ENCODE data around the gene SLC37A1.
A peak's percentile ranks its signal among the peaks of the same experiment; 100 is the strongest.

The SLC37A1 gene

DNA sequence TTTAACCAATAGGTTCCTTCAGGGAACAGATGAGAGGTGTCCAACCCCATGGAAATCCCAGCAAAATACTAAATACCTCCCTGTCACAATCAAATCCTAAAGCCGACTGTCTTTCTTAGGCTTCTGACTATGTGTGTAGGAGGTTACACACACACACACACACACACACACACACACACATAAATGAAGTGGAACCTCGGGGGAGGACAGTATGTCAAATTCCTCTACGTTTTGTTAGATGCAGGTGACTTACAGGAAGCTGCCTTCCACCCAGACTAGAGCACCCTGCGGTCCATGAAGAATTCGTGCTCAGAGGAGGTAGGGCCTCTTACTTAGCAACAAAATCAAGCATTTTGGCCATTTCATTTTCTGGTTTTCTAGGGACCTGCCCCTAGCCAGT lies 34.1 kb upstream of the SLC37A1 start:
- ATAC-seq: no peak

DNA sequence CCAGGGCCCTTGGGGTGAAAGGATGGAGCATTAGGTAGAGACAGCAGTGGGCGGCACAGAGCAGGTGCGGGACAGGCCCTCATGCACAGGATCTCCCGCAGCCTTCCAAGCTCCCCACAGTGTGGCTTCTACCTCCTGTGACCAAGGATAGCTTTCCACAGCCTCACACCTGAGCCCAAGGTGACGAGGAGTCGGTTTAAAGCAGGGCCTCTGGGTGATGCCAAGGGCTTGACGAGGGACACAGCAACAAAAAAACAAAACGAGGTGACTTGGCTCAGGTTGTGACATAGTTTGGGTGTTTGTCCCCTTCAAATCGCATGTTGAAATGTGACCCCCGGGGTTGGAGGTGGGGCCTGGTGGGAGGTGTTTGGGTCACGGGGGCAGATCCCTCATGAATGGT lies 32.9 kb upstream of the SLC37A1 start:
- ATAC-seq: no peak

DNA sequence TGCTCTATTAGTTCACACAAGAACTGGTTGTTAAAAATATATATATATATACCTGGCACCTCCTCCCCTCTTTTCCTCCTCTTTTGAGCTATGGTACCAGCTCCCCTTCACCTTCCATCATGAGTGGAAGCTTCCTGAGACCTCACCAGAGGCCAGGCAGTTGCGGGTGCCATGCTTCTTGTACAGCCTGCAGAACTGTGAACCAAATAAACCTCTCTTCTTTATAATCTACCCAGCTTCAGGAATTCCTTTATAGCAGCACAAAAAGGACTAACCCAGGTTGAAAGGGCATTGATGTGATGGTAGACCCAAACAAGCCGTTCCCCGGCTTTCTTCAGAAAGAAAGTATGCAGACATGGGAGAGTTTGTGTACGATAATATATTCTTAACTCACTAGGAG lies 32.5 kb upstream of the SLC37A1 start:
- no peak for ATAC-seq

DNA sequence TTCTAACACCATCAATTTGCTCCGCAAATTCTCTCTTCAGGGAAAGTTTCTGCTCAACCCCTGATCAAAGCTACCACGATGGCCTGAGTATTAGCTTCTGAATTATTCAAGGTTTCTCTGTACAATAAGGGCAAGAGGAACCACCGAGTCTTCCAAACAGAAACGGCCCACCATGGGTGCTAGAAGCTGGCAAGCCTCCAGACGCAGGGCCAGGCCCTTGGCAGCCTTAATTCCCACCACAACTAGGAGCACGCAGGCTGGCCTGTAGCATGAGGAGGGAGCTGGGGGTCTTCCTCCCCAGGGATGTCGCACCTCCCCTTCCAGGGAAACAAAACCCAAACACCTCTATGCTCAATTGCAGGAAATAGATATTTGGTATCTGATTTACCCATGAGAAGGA lies 28.7 kb upstream of the SLC37A1 start:
- no peak for ATAC-seq

DNA sequence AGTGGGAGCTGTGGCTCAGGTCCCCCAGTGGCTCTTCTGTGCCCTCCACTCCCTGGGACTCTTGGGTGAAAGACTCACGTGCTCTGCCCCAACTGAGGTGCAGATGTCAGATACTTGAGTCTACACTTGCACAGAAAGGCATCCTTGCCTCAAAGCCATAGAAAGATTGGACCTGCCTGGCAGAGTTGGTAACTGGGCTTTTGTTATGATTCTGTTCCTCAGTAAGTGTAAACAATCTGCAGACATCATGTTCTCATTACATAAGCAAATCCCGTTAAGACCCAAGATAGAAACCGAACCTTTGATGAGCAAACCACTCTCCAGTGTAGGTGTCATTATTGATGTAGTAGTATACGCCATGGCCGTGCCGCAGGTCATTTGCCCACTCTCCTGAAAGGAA lies 27.6 kb upstream of the SLC37A1 start:
- ATAC-seq: no peak

DNA sequence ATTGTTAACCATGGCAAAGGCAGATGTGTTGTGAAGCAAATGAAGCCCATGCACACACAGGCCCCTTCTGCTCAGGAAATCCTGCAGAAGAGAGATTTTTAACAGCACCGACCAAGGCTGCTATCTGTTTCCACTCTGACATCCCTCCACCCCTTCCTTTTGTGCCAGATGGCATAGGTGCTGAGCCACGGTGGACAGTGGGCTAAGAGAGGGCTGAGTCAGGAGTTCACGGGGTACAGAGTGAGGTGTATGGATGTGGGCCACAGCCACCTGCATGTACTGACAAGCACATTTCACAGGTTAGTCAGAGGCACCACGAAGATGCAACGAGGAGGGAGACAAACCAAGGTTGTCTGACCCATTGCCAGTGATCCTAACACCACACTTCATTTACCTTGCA lies 27.1 kb upstream of the SLC37A1 start:
- no peak for ATAC-seq

DNA sequence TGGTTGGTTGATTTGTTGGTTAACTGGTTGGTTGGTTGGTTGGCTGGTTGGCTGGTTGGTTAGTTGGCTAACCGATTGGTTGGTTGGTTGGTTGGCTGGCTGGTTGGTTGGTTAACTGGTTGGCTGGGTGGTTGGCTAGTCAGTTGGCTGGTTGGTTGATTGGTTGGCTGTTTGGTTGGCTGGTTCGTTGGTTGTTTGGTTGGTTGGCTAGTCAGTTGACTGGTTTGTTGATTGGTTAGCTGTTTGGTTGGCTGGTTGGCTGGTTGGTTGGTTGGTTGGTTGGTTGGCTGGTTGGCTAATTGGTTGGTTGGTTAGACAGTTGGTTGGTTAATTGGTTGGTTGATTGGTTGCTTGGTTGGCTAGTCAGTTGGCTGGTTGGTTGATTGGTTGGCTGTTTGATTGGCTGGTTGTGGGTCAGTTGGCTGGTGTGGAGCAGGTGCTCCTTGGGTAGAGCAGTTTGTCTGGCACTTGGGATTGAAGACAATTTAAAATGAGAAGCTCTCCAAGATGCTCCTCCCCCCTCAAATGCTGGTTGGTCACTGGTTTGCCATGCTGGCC lies 24.6 kb upstream of the SLC37A1 start:
- no peak for ATAC-seq

DNA sequence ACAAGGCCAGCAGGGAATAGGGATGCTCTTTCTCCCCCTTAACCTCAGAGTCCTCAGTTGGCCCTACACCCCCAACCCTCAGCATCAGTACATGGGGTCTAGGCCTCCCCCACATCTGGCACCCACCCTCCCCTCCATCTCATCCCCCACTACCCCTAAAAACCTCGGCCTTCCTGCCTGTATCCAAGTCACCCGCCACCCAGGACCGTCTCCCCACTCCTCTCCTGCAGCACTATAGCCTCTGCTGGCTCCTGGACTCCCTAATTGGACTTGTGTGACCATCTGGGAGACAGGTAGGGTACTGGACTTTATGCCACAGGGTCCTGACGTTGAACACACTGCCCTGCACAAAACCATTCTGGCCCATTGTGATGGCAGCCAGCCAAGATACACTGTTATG lies 23.7 kb upstream of the SLC37A1 start:
- no peak for ATAC-seq

DNA sequence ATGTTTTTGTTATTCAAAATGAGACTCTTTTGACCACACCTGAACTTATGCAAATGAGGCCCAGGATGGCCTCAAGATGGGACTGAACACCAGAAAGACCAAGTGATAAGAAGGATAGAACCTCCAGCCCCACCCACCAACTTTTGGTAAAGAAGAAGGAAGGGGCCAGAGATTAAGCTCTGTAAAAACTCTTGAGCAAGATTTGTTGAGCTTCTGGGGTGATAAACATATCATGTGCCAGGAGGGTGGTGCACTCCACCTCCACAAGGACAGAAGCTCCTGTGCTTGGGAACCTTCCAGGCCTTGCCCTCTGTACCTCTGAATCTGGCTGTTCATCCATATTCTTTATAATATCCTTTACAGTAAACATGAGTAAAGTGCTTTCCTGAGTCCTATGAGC lies 22.9 kb upstream of the SLC37A1 start:
- ATAC-seq: no peak

DNA sequence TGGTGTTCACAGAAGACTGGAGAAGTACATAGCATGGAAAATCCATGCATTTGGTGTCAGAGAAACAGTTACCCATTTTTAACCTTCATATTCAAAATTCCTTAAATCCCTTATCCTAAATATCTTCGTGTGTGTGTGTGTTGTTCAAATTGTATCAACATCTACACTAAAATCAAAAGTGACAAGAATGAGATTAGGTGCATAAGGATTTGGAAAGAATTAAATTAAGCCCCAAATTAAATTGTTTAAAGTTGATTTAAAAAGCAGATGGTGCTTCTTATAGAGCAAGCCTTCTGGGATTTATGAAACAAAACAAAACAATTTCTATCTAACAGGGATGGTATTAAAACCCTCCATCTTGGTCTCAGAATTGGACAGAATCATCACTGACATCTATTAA lies 22.3 kb upstream of the SLC37A1 start:
- ATAC-seq: no peak

DNA sequence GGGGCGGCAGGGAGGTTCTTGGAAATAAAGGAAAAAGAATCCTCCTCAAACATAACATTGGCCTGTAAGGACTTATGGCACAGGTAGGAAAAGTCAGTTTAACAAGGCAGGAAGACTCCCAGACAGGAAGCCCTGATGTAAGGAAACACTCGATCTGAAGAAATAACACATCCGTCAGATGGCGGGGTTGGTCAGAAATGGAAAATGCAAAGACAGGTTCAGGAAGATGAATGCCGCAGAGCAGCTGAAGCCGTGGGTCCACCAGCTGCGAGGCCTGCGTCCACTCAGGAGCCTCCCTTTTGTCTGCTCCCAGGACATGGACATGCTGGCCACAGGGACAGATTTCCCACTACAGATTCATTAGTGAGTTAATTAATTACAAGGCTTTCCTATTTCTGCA lies 21.5 kb upstream of the SLC37A1 start:
- ATAC-seq: no peak

DNA sequence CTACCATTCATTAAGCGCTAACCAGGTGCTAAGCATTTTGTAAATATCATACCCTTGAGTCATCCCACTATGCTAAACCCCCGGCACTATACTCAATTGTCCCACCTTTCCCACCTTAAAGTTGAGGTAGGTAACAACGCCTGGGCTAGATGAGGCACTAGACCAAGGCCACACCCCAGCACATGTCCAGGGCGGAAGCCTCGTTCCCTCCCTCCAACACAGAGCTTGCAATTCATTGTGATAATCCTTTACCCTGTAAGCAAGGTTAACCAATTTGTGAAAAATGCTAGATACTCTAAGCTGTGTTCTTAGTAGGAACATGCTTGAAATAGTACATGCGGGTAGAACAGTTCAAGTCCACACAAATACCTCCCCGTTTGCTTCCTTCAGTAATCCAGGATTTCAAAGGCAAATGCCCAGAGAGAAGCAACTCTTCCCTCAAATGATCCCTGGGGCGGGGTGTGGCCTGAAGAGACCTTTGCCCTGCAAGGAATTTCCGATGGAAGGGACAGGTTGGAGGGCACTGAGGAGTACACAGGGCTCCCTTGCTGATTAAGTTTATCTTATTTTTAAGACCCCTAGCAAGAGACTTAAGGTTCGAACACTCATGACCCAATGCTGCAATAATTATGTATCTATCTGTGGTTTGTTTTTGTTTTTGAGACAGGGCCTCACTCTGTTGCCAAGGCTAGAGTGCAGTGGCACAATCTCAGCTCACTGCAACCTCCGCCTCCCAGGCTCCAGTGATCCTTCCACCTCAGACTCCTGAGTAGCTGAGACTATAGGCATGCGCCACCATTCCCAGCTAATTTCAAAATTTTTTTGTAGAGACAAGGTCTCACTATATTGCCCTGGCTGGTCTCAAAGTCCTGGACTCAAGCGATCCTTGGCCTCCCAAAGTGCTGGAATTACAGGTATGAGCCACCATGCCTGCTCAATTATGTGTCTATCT lies 20.3 kb upstream of the SLC37A1 start:
- no peak for ATAC-seq

DNA sequence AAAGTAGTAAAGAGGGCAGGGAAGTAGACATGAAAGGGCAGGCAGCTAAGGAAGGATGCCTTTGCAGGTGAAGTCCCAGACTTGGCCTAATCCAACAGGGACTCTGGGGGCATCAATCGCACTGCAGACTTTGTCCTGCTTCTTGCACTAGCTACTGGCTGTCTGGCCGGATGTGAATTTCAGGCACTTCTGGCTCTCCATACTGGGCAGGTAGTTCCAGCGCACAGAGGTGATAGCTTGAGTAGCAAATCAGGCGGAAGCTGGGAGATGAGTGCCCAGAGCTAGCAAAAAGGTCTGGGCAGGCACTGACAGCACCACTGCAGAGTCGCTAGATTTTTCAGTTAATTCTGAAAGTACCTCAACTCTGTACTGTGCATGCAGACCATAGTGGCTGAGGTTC lies 18.6 kb upstream of the SLC37A1 start:
- ATAC-seq: no peak

DNA sequence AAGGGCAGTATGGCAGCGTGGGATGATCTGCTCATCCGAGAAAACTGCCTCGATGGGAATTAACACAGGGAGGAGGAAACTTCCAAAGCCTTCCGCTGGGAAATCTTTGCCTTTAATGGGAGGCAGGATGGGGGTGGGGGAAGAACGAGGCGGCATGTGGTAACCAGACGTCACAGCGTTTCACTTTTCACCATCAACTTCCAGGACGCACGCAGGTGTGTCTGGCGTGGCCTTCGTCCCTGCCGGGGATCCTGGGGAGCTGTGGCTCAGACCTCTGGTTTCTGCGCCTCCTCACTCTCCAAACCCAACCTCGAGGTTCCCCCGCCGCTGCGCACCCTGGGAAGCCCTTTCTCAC lies 17.9 kb upstream of the SLC37A1 start:
- ATAC-seq: no peak

DNA sequence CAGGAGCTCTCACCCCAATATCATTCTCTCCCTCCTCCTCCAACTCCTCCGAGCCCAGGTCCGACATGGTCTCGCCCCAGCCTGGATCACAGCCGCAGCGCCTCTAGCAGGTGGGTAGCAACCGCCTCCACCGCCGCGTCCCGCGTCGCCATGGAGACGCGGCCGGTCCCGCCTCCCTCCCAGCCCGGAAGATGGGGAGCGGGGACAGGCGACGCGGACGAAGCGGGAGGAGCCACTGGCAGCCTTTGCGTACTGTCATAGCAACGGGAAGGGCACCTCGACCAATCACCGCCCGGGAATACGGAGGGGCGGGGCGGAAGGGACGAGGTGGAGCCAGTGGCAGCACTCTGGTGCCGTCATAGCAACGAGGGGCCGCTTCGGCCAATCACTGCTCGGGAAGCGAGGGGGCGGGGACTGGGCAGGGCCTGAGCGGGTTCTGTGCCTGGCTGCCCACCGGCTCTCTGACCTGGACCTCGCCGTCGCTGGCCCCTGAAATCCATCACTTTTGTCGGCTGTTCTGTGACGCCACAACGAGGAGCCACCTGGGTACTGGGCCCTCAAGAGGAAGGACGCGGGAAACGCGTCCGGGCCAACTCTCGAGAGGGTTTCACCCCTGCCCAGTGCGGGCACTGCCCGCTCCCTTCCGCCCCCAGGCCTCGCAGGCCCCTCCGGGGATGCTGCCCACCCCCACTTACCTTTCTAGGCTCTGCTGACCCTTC lies 17.4 kb upstream of the SLC37A1 start, which contains the start of gene RSPH1:
TSS of gene RSPH1 (minus strand) at position 105 of the 719 bp plus-strand sequence. CDS start at position 67, 38 bp downstream.
- ATAC-seq: peak; percentile 99 to 100

DNA sequence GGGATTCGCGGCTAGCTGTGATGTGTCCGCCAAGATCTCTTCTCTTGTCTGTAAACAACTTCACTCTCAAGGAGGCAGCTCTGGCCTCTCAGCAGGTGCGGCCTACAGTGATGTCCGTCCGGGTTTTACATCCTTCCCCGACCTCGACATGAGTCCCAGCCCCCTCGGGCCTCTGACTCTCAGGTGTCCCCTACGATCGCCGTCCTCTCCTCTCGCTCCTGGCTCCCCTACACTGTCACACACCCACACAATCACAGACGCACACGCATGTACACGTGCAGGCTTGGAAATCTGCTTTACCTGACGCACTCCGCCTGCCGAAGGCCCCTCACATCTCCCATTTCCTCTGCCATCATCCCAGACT lies 16.8 kb upstream of the SLC37A1 start:
- no peak for ATAC-seq

DNA sequence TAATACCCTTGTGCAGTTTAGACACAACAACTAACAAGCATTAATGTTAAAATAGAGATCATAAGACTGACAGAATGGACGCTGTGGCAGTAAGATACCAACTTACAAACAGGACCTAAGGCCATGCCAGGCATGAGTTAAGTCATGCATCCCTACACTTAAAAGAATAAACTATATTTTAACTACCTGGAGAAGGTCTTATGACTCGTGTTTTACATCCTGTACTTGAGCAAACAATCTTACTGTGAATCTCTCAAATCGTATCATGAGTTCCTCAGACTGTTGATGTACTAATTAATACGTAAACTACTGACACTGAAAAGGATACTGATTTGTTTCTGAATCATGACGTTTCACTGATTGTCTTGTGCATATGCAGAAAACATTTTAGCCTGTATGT lies 15.6 kb upstream of the SLC37A1 start:
- ATAC-seq: no peak

DNA sequence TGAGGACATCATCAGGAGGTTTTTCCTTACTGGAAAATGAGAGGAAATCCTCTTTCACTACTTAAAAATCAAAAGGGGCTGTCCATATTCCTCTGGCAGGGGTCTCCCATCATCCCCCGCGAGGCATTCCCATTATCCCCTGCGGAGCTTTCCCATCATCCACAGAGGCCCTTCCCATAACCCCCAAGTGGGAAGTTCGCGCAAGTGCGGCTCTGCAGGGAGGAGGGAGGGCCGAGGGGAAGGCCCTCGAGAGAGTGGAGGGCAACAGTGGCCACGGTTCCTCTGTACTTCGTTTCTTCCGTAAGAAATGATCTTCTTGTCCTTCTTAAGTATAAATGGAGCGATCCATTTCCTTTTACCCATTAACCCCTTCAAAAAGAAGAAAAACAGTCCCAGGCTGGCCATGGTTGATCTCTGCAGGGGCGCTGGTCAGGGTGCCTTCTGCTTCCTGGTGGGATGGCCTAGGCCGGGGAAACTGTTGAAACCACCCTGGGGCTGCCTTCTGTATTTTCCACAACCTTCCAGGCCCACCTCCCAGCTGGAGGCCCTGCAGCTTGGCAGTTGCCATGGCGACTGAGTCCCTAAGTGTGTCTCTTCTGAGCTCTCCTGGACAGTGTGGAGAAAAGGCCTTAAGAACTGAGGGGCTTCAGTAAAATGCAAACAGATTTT lies 14.1 kb upstream of the SLC37A1 start:
- no peak for ATAC-seq

DNA sequence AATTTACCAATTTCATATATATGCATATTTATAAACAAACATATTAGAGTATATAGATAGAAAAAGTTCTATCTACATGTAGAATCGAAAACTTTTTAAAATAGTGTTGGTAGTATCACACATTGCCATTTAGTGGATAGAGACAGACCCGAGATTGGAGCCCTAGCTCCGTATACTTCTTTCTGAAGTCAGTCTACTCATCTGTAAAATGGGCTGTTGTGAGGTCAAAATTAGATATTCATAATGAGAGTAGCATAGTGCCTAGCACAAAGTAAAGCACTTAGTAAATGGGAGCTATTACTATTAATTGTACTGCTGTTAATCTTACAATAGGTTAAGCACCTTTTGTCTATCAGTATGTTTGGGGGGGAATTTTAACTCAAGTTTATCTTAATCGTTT lies 13.4 kb upstream of the SLC37A1 start:
- no peak for ATAC-seq

DNA sequence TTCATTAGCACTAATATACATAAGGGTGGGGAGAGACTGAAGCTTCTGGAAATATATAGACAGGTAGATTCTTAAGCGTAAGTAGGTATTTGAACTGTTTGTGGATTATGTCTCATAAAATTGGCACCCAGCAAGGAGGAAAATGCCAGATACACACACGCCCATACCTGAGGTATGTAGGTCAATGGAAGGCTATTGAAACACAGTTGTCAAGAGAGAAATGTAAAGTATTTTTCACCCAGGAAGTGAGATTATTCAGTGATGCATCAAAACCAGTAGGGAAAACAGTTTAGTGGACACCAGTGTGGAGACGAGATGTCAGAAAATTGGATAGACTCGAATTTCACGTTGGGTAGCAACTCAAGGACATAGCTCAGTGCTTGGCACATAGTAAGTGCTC lies 12.9 kb upstream of the SLC37A1 start:
- no peak for ATAC-seq

DNA sequence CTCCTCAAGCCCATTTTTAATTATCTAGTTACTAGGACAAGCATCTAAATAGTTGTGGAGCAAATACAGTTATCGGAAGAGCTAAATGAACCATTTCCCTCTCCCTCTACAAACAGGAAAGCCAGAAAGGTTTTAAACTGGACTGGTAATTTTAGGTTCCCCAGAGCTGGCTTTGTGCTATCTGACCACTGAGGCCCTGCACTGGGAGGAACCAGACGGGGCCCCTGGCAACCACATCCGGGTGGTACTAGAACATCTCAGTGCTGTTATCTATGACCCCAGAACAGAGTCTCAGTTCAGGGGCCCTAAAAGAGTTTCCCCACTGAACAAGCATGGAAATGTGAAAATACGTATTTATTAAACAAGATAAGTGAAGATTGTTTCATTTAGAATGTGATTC lies 9.9 kb upstream of the SLC37A1 start:
- no peak for ATAC-seq

DNA sequence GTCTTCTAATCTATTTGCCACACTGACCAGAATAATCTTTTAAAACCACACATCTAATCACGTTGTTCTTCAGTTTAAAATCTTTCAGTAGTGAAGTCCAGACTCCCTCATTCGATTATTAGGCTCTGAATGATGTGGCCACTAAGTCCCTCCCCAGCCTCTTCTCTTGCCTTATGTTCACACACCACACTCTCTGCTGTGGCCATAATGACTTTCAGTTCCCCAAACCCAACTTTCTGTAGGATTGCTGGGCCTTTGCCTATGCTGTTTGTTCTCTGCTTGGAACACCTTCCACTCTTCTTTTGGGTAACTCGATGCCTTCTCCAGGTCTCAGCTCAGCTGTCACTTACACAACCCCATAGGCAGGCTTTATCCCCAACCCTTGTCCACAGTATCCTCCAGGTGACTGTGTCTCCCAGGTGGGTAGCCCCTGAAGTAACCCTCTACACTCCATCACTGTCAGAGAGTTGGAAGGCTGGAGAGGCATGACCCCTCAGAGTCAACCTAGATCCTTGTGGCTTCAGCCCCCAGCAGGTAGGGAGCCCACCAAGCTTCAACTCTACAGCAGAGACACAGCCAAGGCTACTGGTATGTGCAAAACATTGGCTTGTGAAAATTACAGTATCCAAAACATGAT lies 8.4 kb upstream of the SLC37A1 start:
- ATAC-seq: no peak

DNA sequence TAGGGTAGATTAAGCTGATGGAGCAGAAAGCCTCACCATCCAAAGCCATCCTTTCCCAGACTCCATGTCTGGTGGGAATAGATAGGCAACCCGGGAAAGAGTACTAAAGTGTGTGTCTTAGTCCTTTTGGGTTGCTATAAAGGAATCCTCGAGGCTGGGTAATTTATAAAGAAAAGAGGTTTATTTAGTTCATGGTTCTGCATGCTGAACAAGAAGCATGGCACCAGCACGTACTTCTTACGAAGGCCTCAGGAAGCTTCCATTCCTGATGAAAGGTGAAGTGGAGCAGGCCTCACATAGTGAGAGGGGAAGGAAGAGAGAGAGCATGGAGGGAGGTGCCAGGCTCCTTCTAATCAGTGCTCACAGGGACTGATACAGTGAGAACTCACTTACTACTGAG lies 6.2 kb upstream of the SLC37A1 start:
- no peak for ATAC-seq

Data from activated CD4-positive, CD25-positive, alpha-beta regulatory T cell treated with anti-CD3 and anti-CD28 coated beads, Interleukin-2, amount 50 U/mL, for 24 hours (primary cell).